ENCODE results near the gene SLC10A7. TPM values are rescaled to one million over a fixed set of nuclear protein-coding genes. Genes with fewer than 3 reads are reported as not detected.

Gene SLC10A7
- total RNA-seq, 1 donor from 2014 or later: 25.6 TPM

DNA sequence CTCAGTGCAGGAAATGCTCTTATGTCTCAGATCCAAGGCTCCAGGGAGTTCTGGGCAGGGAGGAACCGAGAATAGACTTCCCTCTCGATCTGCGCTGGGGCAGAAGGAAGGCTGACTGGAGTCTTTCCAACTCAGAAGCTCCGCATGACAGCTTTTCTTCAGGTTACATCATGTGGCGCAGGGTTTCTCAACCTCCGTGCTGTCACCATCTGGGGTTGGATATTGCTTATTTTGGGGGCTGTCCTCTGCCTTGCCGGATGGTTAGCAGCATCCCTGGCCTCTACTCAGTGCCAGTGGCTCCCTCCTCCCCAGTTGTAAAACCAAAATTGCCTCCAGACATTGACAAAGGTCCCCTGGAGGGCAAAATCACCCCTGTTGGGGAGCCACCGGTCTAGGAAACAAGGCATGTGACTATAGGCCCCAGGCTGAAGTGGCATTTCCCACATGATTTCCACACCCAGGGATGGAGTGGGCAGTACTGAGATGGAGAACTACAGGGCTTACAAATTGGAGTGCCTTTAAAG lies 286.0 kb downstream of the SLC10A7 start:
- DNase-seq (ENCODE audit: low spot score): no peak
- H3K4me1 Mint-ChIP-seq (ENCODE audit: low read depth): no peaks in the 10 kb centered on the region
- intact Hi-C loops (cut with micrococcal nuclease): no loop called here
- H3K4me3 Mint-ChIP-seq (ENCODE audit: low read depth): no peak overlapping the region
- no peaks in the 10 kb centered on the region for H3K9me3 Mint-ChIP-seq
- H3K27ac Mint-ChIP-seq: no peak overlapping the region
- H3K36me3 Mint-ChIP-seq (ENCODE audit: low read depth): no peaks in the 10 kb centered on the region
- H3K27me3 Mint-ChIP-seq (ENCODE audit: low read depth): no peaks in the 10 kb centered on the region

DNA sequence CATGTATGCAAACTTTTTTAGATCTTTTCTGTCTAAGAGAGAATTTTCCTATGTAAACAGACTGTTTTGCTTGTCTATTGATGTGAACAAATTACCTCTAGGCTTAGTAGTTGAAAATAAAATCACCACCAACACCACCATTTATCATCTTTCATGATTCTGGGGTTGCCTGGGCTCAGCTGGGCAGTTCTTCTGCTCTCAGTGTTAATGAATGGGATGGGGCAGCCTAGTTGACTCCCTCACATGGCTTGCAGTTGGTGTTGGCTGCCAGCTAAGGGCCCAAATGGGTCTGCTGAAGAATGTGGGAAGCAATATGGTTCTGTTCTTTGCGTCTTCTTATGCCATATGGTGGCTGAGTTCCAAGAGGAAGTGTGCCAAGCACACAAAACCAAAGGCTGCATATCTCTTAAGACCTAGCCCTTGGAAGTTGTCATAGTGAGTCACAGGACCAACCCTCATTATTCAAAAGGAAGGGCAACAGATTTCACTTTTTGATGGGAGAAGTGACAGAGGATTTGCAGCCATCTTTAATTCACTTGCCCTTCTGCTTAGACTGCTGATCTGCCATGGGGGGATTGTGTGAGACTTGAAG lies 289.5 kb downstream of the SLC10A7 start:
- H3K9me3 Mint-ChIP-seq: no peaks in the 10 kb centered on the region
- intact Hi-C loops (cut with micrococcal nuclease): no loop called here
- no peak overlapping the region for H3K4me3 Mint-ChIP-seq (ENCODE audit: low read depth)
- no peaks in the 10 kb centered on the region for H3K36me3 Mint-ChIP-seq (ENCODE audit: low read depth)
- no peaks in the 10 kb centered on the region for H3K27me3 Mint-ChIP-seq (ENCODE audit: low read depth)
- no peak overlapping the region for H3K27ac Mint-ChIP-seq
- no peak for DNase-seq (ENCODE audit: low spot score)
- no peaks in the 10 kb centered on the region for H3K4me1 Mint-ChIP-seq (ENCODE audit: low read depth)

DNA sequence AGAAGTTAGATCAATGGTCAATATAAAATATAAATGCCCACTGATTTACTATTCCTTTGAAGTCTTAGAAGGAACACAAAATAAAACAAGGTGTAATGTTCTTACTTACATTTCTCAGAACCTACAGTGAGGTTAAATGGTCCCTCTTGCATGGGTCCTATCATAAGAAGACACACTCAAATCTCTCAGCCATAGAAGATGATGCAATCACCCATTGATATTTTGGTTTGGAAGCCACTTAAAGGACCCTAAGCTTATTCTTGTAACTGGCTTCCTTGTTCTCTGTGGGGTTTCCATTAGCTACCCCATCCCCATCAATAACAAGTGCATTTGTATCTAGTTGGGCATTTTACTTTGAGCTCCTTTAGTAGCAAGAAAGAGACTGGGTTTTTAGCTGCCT lies 292.3 kb downstream of the SLC10A7 start:
- intact Hi-C loops (cut with micrococcal nuclease): no loop called here
- no peaks in the 10 kb centered on the region for H3K36me3 Mint-ChIP-seq (ENCODE audit: low read depth)
- no peak for DNase-seq (ENCODE audit: low spot score)
- H3K9me3 Mint-ChIP-seq: no peaks in the 10 kb centered on the region
- no peaks in the 10 kb centered on the region for H3K4me1 Mint-ChIP-seq (ENCODE audit: low read depth)
- H3K4me3 Mint-ChIP-seq (ENCODE audit: low read depth): no peak overlapping the region
- H3K27me3 Mint-ChIP-seq (ENCODE audit: low read depth): no peaks in the 10 kb centered on the region
- no peak overlapping the region for H3K27ac Mint-ChIP-seq

DNA sequence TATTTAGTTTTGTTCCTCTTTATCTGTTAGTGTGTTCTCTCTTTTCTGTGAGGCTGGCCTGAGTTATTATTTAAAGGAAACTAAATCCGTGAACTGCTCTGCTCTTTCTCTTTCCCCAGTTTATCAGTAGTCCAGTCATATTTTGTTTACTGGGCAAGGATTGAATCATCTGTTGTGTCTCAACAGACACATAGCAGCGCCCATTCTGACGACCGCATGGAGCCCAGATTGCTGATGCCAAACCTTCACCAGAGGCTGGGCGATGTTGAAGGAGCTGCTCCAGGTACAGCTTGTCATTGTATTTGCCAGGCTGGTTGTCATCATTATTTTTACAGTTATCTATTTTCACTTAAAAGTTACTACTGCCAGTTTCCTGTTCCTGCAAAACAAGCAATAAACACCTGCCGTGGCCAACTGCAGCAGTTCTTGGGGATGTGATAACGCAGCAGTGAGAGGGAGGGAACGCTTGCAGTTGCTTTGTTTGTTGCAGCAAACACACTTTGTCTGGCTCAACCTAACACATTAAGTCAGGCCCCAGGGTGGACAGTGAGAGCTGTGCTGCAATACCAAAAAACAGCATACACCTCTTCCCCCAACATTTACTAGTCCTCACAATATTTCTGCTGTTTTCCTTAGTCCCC lies 297.3 kb downstream of the SLC10A7 start:
- Mint-ChIP-seq H3K27me3 (ENCODE audit: low read depth) (no peaks in the 10 kb centered on the region), H3K4me3 (ENCODE audit: low read depth) (no peak overlapping the region)

DNA sequence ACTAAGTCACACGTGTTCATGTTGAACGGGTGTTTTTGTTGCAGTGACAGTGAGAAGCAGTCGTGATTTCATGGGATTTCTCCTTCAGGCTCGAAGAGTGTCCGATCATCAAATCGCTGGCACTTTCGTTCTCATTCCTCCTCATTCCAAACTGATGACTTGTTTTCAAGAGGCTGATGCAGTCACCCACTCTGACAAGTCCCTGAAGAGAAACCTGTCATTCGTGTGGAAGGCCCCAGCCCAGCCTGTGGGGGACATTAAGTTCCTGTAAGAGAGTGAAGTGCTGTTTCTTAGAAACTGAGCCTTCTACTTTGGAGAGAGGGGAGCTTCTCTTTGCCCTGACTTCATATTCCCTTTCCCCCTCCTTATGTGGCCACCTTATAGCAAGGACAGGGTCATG lies 299.4 kb downstream of the SLC10A7 start:
- Mint-ChIP-seq H3K4me3 (ENCODE audit: low read depth) (no peak overlapping the region), H3K4me1 (ENCODE audit: low read depth) (no peaks in the 10 kb centered on the region), H3K36me3 (ENCODE audit: low read depth) (no peaks in the 10 kb centered on the region), H3K9me3 (no peaks in the 10 kb centered on the region), H3K27me3 (ENCODE audit: low read depth) (no peaks in the 10 kb centered on the region), H3K27ac (no peak overlapping the region)
- intact Hi-C loops (cut with micrococcal nuclease): no loop called here
- no peak for DNase-seq (ENCODE audit: low spot score)

More for the DNA sequence above, 297.3 kb downstream of the SLC10A7 start:
- intact Hi-C loops (cut with micrococcal nuclease): no loop called here
- H3K36me3 Mint-ChIP-seq (ENCODE audit: low read depth): no peaks in the 10 kb centered on the region
- H3K9me3 Mint-ChIP-seq: no peaks in the 10 kb centered on the region
- no peak overlapping the region for H3K27ac Mint-ChIP-seq
- no peak for DNase-seq (ENCODE audit: low spot score)
- no peaks in the 10 kb centered on the region for H3K4me1 Mint-ChIP-seq (ENCODE audit: low read depth)

DNA sequence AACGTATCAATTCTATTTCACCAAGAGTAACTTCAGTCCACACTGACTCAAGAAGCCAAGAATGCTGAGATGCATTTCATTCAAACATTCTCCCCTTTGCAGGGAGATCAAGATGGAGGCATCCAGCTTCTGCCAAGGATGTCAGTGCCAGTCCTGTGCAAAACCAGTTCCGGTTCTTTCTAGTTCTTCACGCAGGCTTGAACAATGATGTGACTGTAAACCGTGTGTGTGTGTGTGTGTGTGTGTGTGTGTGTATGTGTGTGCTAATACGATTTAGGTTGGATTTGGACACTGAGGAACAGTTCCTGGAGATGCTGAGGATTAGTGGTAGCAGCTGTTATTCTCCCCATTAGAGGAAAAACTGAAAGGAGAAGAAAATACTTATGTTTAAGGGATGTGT lies 307.5 kb downstream of the SLC10A7 start, which contains the start of gene REELD1:
TSS of gene REELD1 (plus strand) at position 301 of the 400 bp plus-strand sequence. CDS start 2,415 bp downstream, outside the sequence.
- DNase-seq (ENCODE audit: low spot score): no peak
- intact Hi-C loops (cut with micrococcal nuclease): no loop called here
- Mint-ChIP-seq H3K27ac (no peak within 1 kb of the TSS), H3K27me3 (ENCODE audit: low read depth) (peaks cover 11% of the 10 kb centered on the region), H3K9me3 (no peaks in the 10 kb centered on the region), H3K4me1 (ENCODE audit: low read depth) (no peaks in the 10 kb centered on the region), H3K4me3 (ENCODE audit: low read depth) (no peak within 1 kb of the TSS), H3K36me3 (ENCODE audit: low read depth) (no peaks in the 10 kb centered on the region)

DNA sequence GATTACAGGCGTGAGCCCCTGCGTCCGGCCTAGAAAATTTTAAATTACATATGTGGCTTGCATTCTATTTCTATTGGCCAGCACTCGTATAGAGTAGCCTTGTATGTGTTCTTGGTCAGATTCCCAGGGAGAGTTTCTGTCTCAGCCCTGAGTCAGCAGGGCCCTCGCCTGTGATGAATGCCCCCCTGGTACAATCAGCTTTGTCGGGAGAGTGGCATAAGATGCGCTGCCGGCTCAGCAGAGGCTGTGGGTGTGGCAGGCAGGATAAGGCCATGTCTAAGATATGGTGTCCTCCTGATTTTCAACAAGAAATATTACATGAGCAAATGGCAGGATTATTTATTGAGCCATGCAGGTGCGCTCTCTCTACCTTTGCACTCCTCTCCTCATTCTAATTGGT lies 309.0 kb downstream of the SLC10A7 start:
- Mint-ChIP-seq H3K27ac (no peak overlapping the region), H3K36me3 (ENCODE audit: low read depth) (no peaks in the 10 kb centered on the region), H3K4me3 (ENCODE audit: low read depth) (no peak overlapping the region), H3K4me1 (ENCODE audit: low read depth) (no peaks in the 10 kb centered on the region), H3K9me3 (no peaks in the 10 kb centered on the region), H3K27me3 (ENCODE audit: low read depth) (peaks cover 11% of the 10 kb centered on the region)
- DNase-seq (ENCODE audit: low spot score): no peak
- intact Hi-C loops (cut with micrococcal nuclease): no loop called here

DNA sequence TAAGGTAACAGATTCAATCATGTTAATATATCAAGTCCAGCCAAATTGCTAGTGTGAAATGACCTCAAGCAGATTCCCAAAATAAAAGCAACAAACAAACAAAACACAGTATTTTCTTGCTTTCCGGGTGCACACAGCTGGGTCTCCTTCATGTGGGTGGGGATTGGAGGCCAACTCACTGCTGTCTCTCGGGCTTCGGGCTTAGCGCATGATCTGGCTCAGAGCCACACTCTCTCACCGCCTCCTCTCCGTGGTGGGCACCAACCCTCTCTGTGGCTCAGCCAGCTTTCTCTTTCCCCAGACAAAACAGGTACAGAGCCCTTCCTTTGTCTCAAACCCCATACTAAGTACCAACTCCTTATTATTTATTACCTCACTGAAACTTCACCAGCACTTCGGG lies 310.3 kb downstream of the SLC10A7 start:
- H3K9me3 Mint-ChIP-seq: no peaks in the 10 kb centered on the region
- no peaks in the 10 kb centered on the region for H3K36me3 Mint-ChIP-seq (ENCODE audit: low read depth)
- no peak overlapping the region for H3K27ac Mint-ChIP-seq
- H3K27me3 Mint-ChIP-seq (ENCODE audit: low read depth): peaks cover 14% of the 10 kb centered on the region
- DNase-seq (ENCODE audit: low spot score): no peak
- no peak overlapping the region for H3K4me3 Mint-ChIP-seq (ENCODE audit: low read depth)
- intact Hi-C loops (cut with micrococcal nuclease): no loop called here
- H3K4me1 Mint-ChIP-seq (ENCODE audit: low read depth): no peaks in the 10 kb centered on the region

DNA sequence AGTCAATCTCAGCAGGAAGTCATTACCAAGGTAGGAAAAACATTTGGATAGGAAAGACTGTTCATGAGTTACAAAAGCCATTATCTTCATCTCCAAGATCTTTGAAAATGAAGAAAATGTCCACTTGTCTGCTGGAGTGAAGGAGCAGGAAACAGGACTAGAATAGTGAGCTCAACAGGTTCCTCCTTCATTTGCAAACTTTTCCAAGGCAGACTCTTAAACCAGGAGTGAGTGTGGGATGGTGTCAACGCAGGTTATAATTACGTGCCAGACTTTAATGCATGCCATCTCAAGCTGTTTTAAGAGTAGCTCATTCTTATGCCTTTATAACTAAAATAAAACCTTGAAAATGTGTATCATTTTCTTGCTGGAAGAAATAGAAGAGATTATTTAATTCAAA lies 310.9 kb downstream of the SLC10A7 start:
- Mint-ChIP-seq H3K27ac (no peak overlapping the region), H3K4me1 (ENCODE audit: low read depth) (no peaks in the 10 kb centered on the region), H3K4me3 (ENCODE audit: low read depth) (no peak overlapping the region), H3K27me3 (ENCODE audit: low read depth) (peaks cover 14% of the 10 kb centered on the region), H3K9me3 (no peaks in the 10 kb centered on the region), H3K36me3 (ENCODE audit: low read depth) (no peaks in the 10 kb centered on the region)
- no peak for DNase-seq (ENCODE audit: low spot score)
- intact Hi-C loops (cut with micrococcal nuclease): no loop called here

DNA sequence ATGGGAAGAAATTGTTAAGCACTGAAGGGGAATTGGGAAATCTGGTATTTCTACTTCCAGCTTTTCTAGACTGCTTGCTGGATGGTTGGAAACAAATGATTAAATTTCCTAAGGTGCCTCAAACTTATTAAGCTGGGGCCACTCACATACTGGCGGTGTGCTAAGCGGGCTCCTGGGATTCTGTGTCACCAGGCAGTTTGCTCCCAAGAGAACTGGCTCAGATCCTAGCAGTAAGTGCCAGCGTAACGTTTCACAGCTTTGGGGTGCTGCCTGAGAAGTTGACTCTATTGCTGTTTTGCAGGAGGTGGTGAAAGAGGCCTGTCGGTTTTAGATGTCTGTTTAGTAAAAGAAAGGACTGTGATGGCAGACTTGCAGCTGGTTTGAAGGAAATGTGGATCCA lies 314.3 kb downstream of the SLC10A7 start:
- intact Hi-C loops (cut with micrococcal nuclease): no loop called here
- Mint-ChIP-seq H3K27ac (no peak overlapping the region), H3K4me3 (ENCODE audit: low read depth) (no peak overlapping the region), H3K4me1 (ENCODE audit: low read depth) (peaks cover 2% of the 10 kb centered on the region), H3K9me3 (no peaks in the 10 kb centered on the region), H3K36me3 (ENCODE audit: low read depth) (no peaks in the 10 kb centered on the region), H3K27me3 (ENCODE audit: low read depth) (peaks cover 11% of the 10 kb centered on the region)
- DNase-seq (ENCODE audit: low spot score): no peak

Other genes starting within 250 kb of the SLC10A7 start
- not detected in 2 replicates for gene POU4F2, start 117.0 kb upstream of the SLC10A7 start, total RNA-seq

All from activated T-helper 2 cell treated with anti-CD3 and anti-CD28 coated beads, Interferon-gamma antibody, Interleukin-2, Interleukin-4, amounts not matched to agents 10 μg/mL and 5 μg/mL and 100 μg/mL, durations not matched to agents 14 hours and 24 hours and 36 hours (primary cell).